AG09309 (cell line): ENCODE measurements around the gene PUS7.
"Not testable (repeated sequence)": the region's sequence is repeated elsewhere in the genome, so short reads cannot be mapped to it uniquely, and the experiment has no call there.

Experiments used
- DNase-seq: peaks from one replicate; pipeline ENCODE4 v3.0.0-alpha.2; 2010; ENCODE audit warnings: low read depth
- H3K4me3 ChIP-seq: 2 replicates; pipeline ENCODE4 v1.5.1; 2011; ENCODE audit warnings: mild to moderate bottlenecking, low read depth, low read length, moderate library complexity; ENCODE audit not compliant: control insufficient read depth
- TF ChIP-seq, protein P1 (sequence below): IDR thresholded peaks from 2 replicates; pipeline ENCODE4 v1.5.1; 2011; ENCODE audit warnings: mild to moderate bottlenecking, low read depth, low read length, inconsistent platforms; ENCODE audit not compliant: insufficient read depth, control insufficient read depth; ENCODE audit errors: missing control alignments

The PUS7 gene

GRCh38 chr7:105450177-105450861, 71.8 kb downstream of the PUS7 start:
- no peak for DNase-seq
- TF ChIP-seq, protein P1, sequence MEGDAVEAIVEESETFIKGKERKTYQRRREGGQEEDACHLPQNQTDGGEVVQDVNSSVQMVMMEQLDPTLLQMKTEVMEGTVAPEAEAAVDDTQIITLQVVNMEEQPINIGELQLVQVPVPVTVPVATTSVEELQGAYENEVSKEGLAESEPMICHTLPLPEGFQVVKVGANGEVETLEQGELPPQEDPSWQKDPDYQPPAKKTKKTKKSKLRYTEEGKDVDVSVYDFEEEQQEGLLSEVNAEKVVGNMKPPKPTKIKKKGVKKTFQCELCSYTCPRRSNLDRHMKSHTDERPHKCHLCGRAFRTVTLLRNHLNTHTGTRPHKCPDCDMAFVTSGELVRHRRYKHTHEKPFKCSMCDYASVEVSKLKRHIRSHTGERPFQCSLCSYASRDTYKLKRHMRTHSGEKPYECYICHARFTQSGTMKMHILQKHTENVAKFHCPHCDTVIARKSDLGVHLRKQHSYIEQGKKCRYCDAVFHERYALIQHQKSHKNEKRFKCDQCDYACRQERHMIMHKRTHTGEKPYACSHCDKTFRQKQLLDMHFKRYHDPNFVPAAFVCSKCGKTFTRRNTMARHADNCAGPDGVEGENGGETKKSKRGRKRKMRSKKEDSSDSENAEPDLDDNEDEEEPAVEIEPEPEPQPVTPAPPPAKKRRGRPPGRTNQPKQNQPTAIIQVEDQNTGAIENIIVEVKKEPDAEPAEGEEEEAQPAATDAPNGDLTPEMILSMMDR, result no peak

GRCh38 chr7:105448181-105448580, 73.9 kb downstream of the PUS7 start:
- TF ChIP-seq, protein P1, result no peak
- no peak overlapping the region for H3K4me3 ChIP-seq
- no peak for DNase-seq

More at GRCh38 chr7:105450177-105450861, 71.8 kb downstream of the PUS7 start:
- H3K4me3 ChIP-seq, result no peak overlapping the region

GRCh38 chr7:105444342-105444987, 77.6 kb downstream of the PUS7 start:
- TF ChIP-seq, protein P1, result no peak

DNA sequence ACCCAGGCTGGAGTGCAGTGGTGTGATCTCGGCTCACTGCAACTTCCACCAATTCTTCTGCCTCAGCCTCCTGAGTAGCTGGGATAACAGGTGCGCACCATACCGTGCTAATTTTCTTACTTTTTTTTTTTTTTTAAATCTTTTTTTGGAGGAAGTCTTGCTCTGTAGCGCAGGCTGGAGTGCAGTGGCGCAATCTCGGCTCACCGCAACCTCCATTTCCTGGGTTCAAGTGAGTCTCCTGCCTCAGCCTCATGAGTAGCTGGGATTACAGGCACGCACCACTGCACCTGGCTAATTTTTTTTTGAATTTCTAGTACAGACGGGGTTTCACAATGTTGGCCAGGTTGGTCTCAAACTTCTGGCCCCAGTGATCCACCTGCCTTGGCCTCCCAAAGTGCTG, 79.9 kb downstream of the PUS7 start:
- H3K4me3 ChIP-seq, DNase-seq: not testable (repeated sequence)

More at GRCh38 chr7:105444342-105444987, 77.6 kb downstream of the PUS7 start:
- no peak overlapping the region for H3K4me3 ChIP-seq
- DNase-seq, result no peak

DNA sequence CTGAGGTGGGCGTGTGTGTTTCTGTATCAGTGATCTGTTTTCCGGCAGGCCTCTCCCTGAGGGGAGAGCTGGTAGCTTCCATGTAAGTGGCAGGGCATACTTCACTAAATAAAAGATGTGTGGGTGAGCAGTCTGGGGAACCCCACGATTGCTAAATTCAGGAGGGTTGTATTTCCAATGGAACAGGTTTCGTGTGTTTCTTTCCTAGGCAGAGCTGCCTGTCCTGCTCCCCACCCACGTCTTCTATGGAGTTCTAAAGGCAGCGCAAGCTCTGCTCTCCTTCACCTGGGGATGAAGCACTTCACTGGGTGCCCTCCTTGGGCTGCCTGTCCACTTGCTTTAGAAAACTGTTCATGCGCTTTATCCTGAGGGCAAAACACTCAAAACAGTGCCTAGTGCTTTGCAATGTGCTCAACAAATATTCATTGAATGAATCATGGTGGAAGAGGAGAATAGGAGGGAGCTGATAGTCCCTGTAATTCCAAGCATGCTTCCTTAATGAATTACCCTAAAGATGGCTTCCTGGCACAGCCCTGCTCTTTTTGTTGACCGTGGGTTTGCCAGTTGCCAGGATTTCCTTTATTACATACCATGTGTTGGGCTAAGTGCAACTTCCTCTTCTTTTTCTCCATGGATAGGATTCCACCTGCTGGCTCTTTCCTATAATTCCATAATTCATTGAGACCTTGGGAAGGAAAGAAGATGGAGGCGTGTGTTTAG, 82.7 kb downstream of the PUS7 start:
- peak; percentile 84 for DNase-seq
- H3K4me3 ChIP-seq, result no peak overlapping the region
- TF ChIP-seq, protein P1, result peak; percentile 25

DNA sequence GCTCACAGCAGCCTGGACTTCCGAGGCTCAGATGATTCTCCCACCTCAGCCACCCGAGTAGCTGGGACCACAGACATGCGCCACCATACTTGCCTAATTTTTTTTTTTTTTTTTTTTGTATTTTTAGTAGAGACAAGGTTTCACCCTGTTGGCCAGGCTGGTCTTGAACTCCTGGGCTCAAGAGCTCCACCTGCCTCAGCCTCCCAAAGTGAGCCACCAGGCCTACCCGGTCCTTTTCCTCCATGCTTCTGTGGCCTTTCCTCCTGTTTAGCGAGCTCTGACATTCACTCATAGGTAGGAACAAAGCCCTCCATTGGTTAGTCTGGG, 83.3 kb downstream of the PUS7 start:
- no peak for DNase-seq
- TF ChIP-seq, protein P1, result no peak
- no peak overlapping the region for H3K4me3 ChIP-seq

GRCh38 chr7:105438254-105438653, 83.8 kb downstream of the PUS7 start:
- no peak for DNase-seq
- H3K4me3 ChIP-seq, result no peak overlapping the region
- TF ChIP-seq, protein P1, result no peak

- not testable (repeated sequence) for DNase-seq, H3K4me3 ChIP-seq
These were observed 84.7 kb downstream of the PUS7 start for GRCh38 chr7:105437356-105437755.
